ENCODE data around the gene TCOF1.

Gene TCOF1

GRCh38 chr5:150440948-150441812, 83.7 kb downstream of the TCOF1 start:
- TF ChIP-seq GATA3 (IDR thresholded peaks at IDR 0.05; ENCODE audit: low read depth, low read length), result no peak
- TF ChIP-seq GATA2 (IDR thresholded peaks at IDR 0.05; ENCODE audit: low read depth, low read length), result no peak

GRCh38 chr5:150441813-150442698, 84.6 kb downstream of the TCOF1 start:
- TF ChIP-seq GATA2 (IDR thresholded peaks at IDR 0.05; ENCODE audit: low read depth, low read length) (no peak), GATA3 (IDR thresholded peaks at IDR 0.05; ENCODE audit: low read depth, low read length) (no peak)

- TF ChIP-seq GATA2 (IDR thresholded peaks at IDR 0.05; ENCODE audit: low read depth, low read length) (no peak), GATA3 (IDR thresholded peaks at IDR 0.05; ENCODE audit: low read depth, low read length) (no peak)
These were observed 85.2 kb downstream of the TCOF1 start for GRCh38 chr5:150442699-150443080.

- TF ChIP-seq GATA2 (IDR thresholded peaks at IDR 0.05; ENCODE audit: low read depth, low read length) (no peak), GATA3 (IDR thresholded peaks at IDR 0.05; ENCODE audit: low read depth, low read length) (no peak)
These were observed 86.0 kb downstream of the TCOF1 start for GRCh38 chr5:150443242-150444075.

- no peak for TF ChIP-seq GATA2 (IDR thresholded peaks at IDR 0.05; ENCODE audit: low read depth, low read length)
- TF ChIP-seq GATA3 (IDR thresholded peaks at IDR 0.05; ENCODE audit: low read depth, low read length), result no peak
These were observed 87.3 kb downstream of the TCOF1 start for GRCh38 chr5:150444770-150445169.

GRCh38 chr5:150446088-150446487, 88.6 kb downstream of the TCOF1 start:
- TF ChIP-seq GATA2 (IDR thresholded peaks at IDR 0.05; ENCODE audit: low read depth, low read length) (no peak), GATA3 (IDR thresholded peaks at IDR 0.05; ENCODE audit: low read depth, low read length) (no peak)

- TF ChIP-seq GATA2 (IDR thresholded peaks at IDR 0.05; ENCODE audit: low read depth, low read length) (no peak), GATA3 (IDR thresholded peaks at IDR 0.05; ENCODE audit: low read depth, low read length) (no peak)
These were observed 89.1 kb downstream of the TCOF1 start for GRCh38 chr5:150446583-150446982.

GRCh38 chr5:150447188-150447587, 89.7 kb downstream of the TCOF1 start:
- TF ChIP-seq GATA2 (IDR thresholded peaks at IDR 0.05; ENCODE audit: low read depth, low read length), result no peak
- TF ChIP-seq GATA3 (IDR thresholded peaks at IDR 0.05; ENCODE audit: low read depth, low read length), result no peak

- TF ChIP-seq GATA3 (IDR thresholded peaks at IDR 0.05; ENCODE audit: low read depth, low read length) (no peak), GATA2 (IDR thresholded peaks at IDR 0.05; ENCODE audit: low read depth, low read length) (no peak)
These were observed 90.8 kb downstream of the TCOF1 start for GRCh38 chr5:150448334-150448733.

GRCh38 chr5:150448952-150449516, 91.5 kb downstream of the TCOF1 start:
- TF ChIP-seq GATA2 (IDR thresholded peaks at IDR 0.05; ENCODE audit: low read depth, low read length), result no peak
- no peak for TF ChIP-seq GATA3 (IDR thresholded peaks at IDR 0.05; ENCODE audit: low read depth, low read length)
